HepG2 (cell line): Measurements from ENCODE around the gene LUC7L. TPM values are rescaled to one million over a fixed set of nuclear protein-coding genes. Genes with fewer than 3 reads are reported as not detected.

Experiments used
- CHD2 ChIP-seq: IDR thresholded peaks from 2 replicates; pipeline ENCODE4 v1.6.1; 2011; ENCODE audit warnings: low read depth, low read length, improper control_type of control experiment
- GMEB2 ChIP-seq: IDR thresholded peaks from 2 replicates; pipeline ENCODE4 v1.6.1; 2016; ENCODE audit warnings: missing biosample characterization, missing genetic modification reagents, low read depth
- KDM4B ChIP-seq: sonication (generic); formaldehyde crosslinking; IDR thresholded peaks from 2 replicates; pipeline ENCODE4 v1.4.0; 2020; ENCODE audit warnings: missing genetic modification reagents
- MED8 ChIP-seq: sonication (generic); formaldehyde crosslinking; IDR thresholded peaks from 2 replicates; pipeline ENCODE4 v1.8.1; 2023; ENCODE audit warnings: mild to moderate bottlenecking, missing genetic modification reagents; ENCODE audit not compliant: insufficient replicate concordance
- NFIB ChIP-seq: sonication (generic); formaldehyde crosslinking; IDR thresholded peaks from 2 replicates; pipeline ENCODE4 v1.9.0; 2021; ENCODE audit warnings: missing genetic modification reagents, mild to moderate bottlenecking, borderline replicate concordance
- PRDM15 ChIP-seq: sonication (generic); formaldehyde crosslinking; IDR thresholded peaks from 2 replicates; pipeline ENCODE4 v1.4.0; 2020; ENCODE audit warnings: missing genetic modification reagents
- SKI ChIP-seq: fragments of 450-650 bp; IDR thresholded peaks from one replicate; pipeline ENCODE4 v1.6.1; 2018; ENCODE audit warnings: mild to moderate bottlenecking; ENCODE audit not compliant: partially characterized antibody
- SP1 ChIP-seq, 2 experiments: fragments of 450-650 bp in 1 of 2; sonication (generic) in 1 of 2; formaldehyde crosslinking in 1 of 2; IDR thresholded peaks; 2 replicates each; pipeline versions ENCODE4 v1.4.0 to v1.6.1; 2016 to 2020; ENCODE audit warnings: missing genetic modification reagents in 1 of 2
- SP4 ChIP-seq: sonication (generic); formaldehyde crosslinking; IDR thresholded peaks from 2 replicates; pipeline ENCODE4 v1.8.1; 2023; ENCODE audit warnings: mild to moderate bottlenecking, missing genetic modification reagents
- STAT6 ChIP-seq: sonication (generic); formaldehyde crosslinking; IDR thresholded peaks from 2 replicates; pipeline ENCODE4 v1.4.0; 2020; ENCODE audit warnings: missing genetic modification reagents, mild to moderate bottlenecking, borderline replicate concordance
- ZBTB8A ChIP-seq: sonication (generic); formaldehyde crosslinking; IDR thresholded peaks from 2 replicates; pipeline ENCODE4 v1.4.0; 2020; ENCODE audit warnings: mild to moderate bottlenecking, low read depth, missing genetic modification reagents, borderline replicate concordance
- ZFP37 ChIP-seq: sonication (generic); formaldehyde crosslinking; IDR thresholded peaks from 2 replicates; pipeline ENCODE4 v1.4.0; 2020; ENCODE audit warnings: missing genetic modification reagents, borderline replicate concordance
- ZGPAT ChIP-seq: IDR thresholded peaks from 2 replicates; pipeline ENCODE4 v1.6.1; 2016; ENCODE audit warnings: mild to moderate bottlenecking
- ZNF143 ChIP-seq: sonication (generic); formaldehyde crosslinking; IDR thresholded peaks from 2 replicates; pipeline ENCODE4 v1.4.0; 2020; ENCODE audit warnings: missing genetic modification reagents
- ZNF18 ChIP-seq: sonication (generic); formaldehyde crosslinking; IDR thresholded peaks from 2 replicates; pipeline ENCODE4 v1.8.0; 2022; ENCODE audit warnings: mild to moderate bottlenecking, missing genetic modification reagents; ENCODE audit not compliant: insufficient replicate concordance
- ZNF430 ChIP-seq: sonication (generic); formaldehyde crosslinking; IDR thresholded peaks from 2 replicates; pipeline ENCODE4 v1.9.0; 2021; ENCODE audit warnings: mild to moderate bottlenecking, missing genetic modification reagents
- ZNF589 ChIP-seq: sonication (generic); formaldehyde crosslinking; conservative IDR thresholded peaks from 2 replicates; pipeline ENCODE4 v1.8.0; 2022; ENCODE audit warnings: mild to moderate bottlenecking, moderate library complexity, missing genetic modification reagents
- ZNF773 ChIP-seq: sonication (generic); formaldehyde crosslinking; IDR thresholded peaks from 2 replicates; pipeline ENCODE4 v1.4.0; 2020; ENCODE audit warnings: missing genetic modification reagents, borderline replicate concordance
- polyA plus RNA-seq, 8 experiments: library from polyadenylated mRNA; depleted of rRNA in 3 of 8; stranded (reverse) in 7 of 8; unstranded in 1 of 8; fragments of >200 nt; fragmentation: Illumina TruSeq in 4 of 8; extraction: Trizol in 4 of 8; gene quantifications; 2 replicates each; pipeline versions ENCODE4 v1.2.1 to v1.2.3, GENCODE V29; 2011 to 2016; ENCODE audit warnings: low read depth in 4 of 8, missing spikeins in 1 of 8, mixed read lengths in 1 of 8; ENCODE audit not compliant: insufficient read depth in 1 of 8
- total RNA-seq, 5 experiments: library from RNA; depleted of rRNA; stranded (reverse); fragments of >200 nt; fragmentation: Illumina TruSeq; extraction: Trizol; gene quantifications; 2 replicates each; pipeline ENCODE4 v1.2.3, GENCODE V29; 2016; ENCODE audit warnings: low read depth in 1 of 5

Gene LUC7L
- total and polyA plus RNA-seq, 2 of the 13 experiments (the other 11 are each of a cell fraction or from before 2014, with no cell fraction given): 48.7 to 56.9 TPM

GRCh38 chr16:180101-180675 lies 49.1 kb downstream of the LUC7L start, which contains the start of gene HBQ1 (continued):
- TF ChIP-seq ZFP37 (CRISPR knock-in tag) (no peak), SP1 (IDR thresholded peaks at IDR 0.05) (no peak), SP1 (CRISPR knock-in tag; IDR thresholded peaks at IDR 0.05) (0 out of 2 replicates have a peak, but pooled peaks have one; percentile 8), ZNF143 (CRISPR knock-in tag) (no peak), STAT6 (no peak), SKI (no peak), GMEB2 (CRISPR knock-in tag) (no peak), ZNF18 (CRISPR knock-in tag) (no peak), NFIB (CRISPR knock-in tag) (no peak), PRDM15 (CRISPR knock-in tag) (no peak), ZNF430 (CRISPR knock-in tag) (no peak), MED8 (CRISPR knock-in tag) (no peak), ZBTB8A (CRISPR knock-in tag) (no peak), ZNF589 (CRISPR knock-in tag) (no peak), ZNF773 (CRISPR knock-in tag) (no peak), CHD2 (no peak), SP4 (CRISPR knock-in tag) (peak; percentile 17; the same call in 1 of the 2 replicates), KDM4B (CRISPR knock-in tag) (no peak), ZGPAT (CRISPR knock-in tag) (no peak)
